Femur (tissue), 1 donor: ENCODE results near the gene KIAA0040.

Experiments used
- DNase-seq: peaks from one replicate; pipeline ENCODE4 v3.0.0-alpha.2; 2017

Gene KIAA0040

GRCh38 chr1:175200678-175201521 is 8.3 kb upstream of the KIAA0040 start:
- DNase-seq = peak; percentile 81

GRCh38 chr1:175198332-175198731 is 5.8 kb upstream of the KIAA0040 start:
- DNase-seq = no peak

- no peak for DNase-seq
These were observed 5.0 kb upstream of the KIAA0040 start for GRCh38 chr1:175197531-175197930.

- no peak for DNase-seq
These were observed 3.2 kb upstream of the KIAA0040 start for GRCh38 chr1:175195798-175196197.

GRCh38 chr1:175195281-175195680 is 2.7 kb upstream of the KIAA0040 start:
- no peak for DNase-seq

- DNase-seq = no peak
These were observed 943 bp upstream of the KIAA0040 start for GRCh38 chr1:175193527-175193910.

GRCh38 chr1:175192111-175192629 is 406 bp downstream of the KIAA0040 start:
- peak; percentile 64 for DNase-seq

- no peak for DNase-seq
These were observed 917 bp downstream of the KIAA0040 start for GRCh38 chr1:175191659-175192058.

- peak; percentile 44 for DNase-seq
These were observed 3.6 kb downstream of the KIAA0040 start for GRCh38 chr1:175188936-175189335.

- DNase-seq = no peak
These were observed 6.0 kb downstream of the KIAA0040 start for GRCh38 chr1:175186433-175187160.

GRCh38 chr1:175185903-175186302 is 6.7 kb downstream of the KIAA0040 start:
- DNase-seq = no peak

- no peak for DNase-seq
These were observed 9.0 kb downstream of the KIAA0040 start for GRCh38 chr1:175183586-175183985.

- no peak for DNase-seq
These were observed 10.3 kb downstream of the KIAA0040 start for GRCh38 chr1:175182201-175182746.

- no peak for DNase-seq
These were observed 12.6 kb downstream of the KIAA0040 start for GRCh38 chr1:175179837-175180590.

GRCh38 chr1:175178456-175178855 is 14.1 kb downstream of the KIAA0040 start:
- DNase-seq = no peak

- no peak for DNase-seq
These were observed 14.5 kb downstream of the KIAA0040 start for GRCh38 chr1:175178056-175178455.

- no peak for DNase-seq
These were observed 16.3 kb downstream of the KIAA0040 start for GRCh38 chr1:175176246-175176645.

- no peak for DNase-seq
These were observed 18.1 kb downstream of the KIAA0040 start for GRCh38 chr1:175174309-175175102.

- no peak for DNase-seq
These were observed 19.0 kb downstream of the KIAA0040 start for GRCh38 chr1:175173531-175173930.

- DNase-seq = no peak
These were observed 20.1 kb downstream of the KIAA0040 start for GRCh38 chr1:175172503-175172902.

- no peak for DNase-seq
These were observed 21.3 kb downstream of the KIAA0040 start for GRCh38 chr1:175171036-175171913.
